H9 (cell line): ENCODE data around the gene NDUFV1. TPM values are rescaled to one million over a fixed set of nuclear protein-coding genes. Genes with fewer than 3 reads are reported as not detected.

Experiments used
- DNase-seq: peaks from one replicate; pipeline ENCODE4 v3.0.0-alpha.2; 2017
- H2AFZ ChIP-seq: one replicate; pipeline ENCODE4 v1.6.1; 2013; ENCODE audit warnings: mild to moderate bottlenecking, low read length, control low read depth, moderate library complexity
- H2AK5ac ChIP-seq: 2 replicates; pipeline ENCODE4 v1.6.1; 2013; ENCODE audit warnings: low read length, control low read depth, mixed read lengths; ENCODE audit not compliant: insufficient read length
- H2BK120ac ChIP-seq: one replicate; pipeline ENCODE4 v1.6.1; 2013; ENCODE audit warnings: low read depth, mild to moderate bottlenecking, low read length, control low read depth, inconsistent platforms; ENCODE audit not compliant: poor library complexity, severe bottlenecking
- H2BK12ac ChIP-seq: 2 replicates; pipeline ENCODE4 v1.6.1; 2013; ENCODE audit warnings: low read length, control low read depth, mixed read lengths, low read depth; ENCODE audit not compliant: insufficient read length
- H2BK15ac ChIP-seq: 2 replicates; pipeline ENCODE4 v1.6.1; 2013; ENCODE audit warnings: low read depth, low read length, control low read depth
- H2BK20ac ChIP-seq: one replicate; pipeline ENCODE4 v1.6.1; 2013; ENCODE audit warnings: low read depth, mild to moderate bottlenecking, low read length, control low read depth, inconsistent platforms; ENCODE audit not compliant: poor library complexity, severe bottlenecking
- H2BK5ac ChIP-seq: 2 replicates; pipeline ENCODE4 v1.6.1; 2013; ENCODE audit warnings: low read length, control low read depth, mixed read lengths; ENCODE audit not compliant: insufficient read length
- H3K14ac ChIP-seq: 2 replicates; pipeline ENCODE4 v1.6.1; 2013; ENCODE audit warnings: low read length, control low read depth; ENCODE audit not compliant: insufficient read depth
- H3K18ac ChIP-seq: 2 replicates; pipeline ENCODE4 v1.6.1; 2013; ENCODE audit warnings: low read depth, mild to moderate bottlenecking, mixed read lengths, low read length, control low read depth; ENCODE audit not compliant: insufficient read length
- H3K23ac ChIP-seq: 2 replicates; pipeline ENCODE4 v1.6.1; 2013; ENCODE audit warnings: low read length, control low read depth, mixed read lengths, low read depth; ENCODE audit not compliant: insufficient read length
- H3K23me2 ChIP-seq: 2 replicates; pipeline ENCODE4 v1.6.1; 2013; ENCODE audit warnings: low read depth, mild to moderate bottlenecking, mixed read lengths, low read length, control low read depth; ENCODE audit not compliant: insufficient read length, poor library complexity, severe bottlenecking
- H3K27ac ChIP-seq: 2 replicates; pipeline ENCODE4 v1.5.1; 2013; ENCODE audit warnings: low read length, control low read depth, mixed read lengths, low read depth; ENCODE audit not compliant: insufficient read length
- H3K27me3 ChIP-seq: 2 replicates; pipeline ENCODE4 v1.6.1; 2013; ENCODE audit warnings: low read length, control low read depth, inconsistent platforms; ENCODE audit not compliant: insufficient read depth
- H3K4ac ChIP-seq: 2 replicates; pipeline ENCODE4 v1.6.1; 2013; ENCODE audit warnings: low read depth, mild to moderate bottlenecking, control low read depth, inconsistent platforms, low read length, moderate library complexity
- H3K4me1 ChIP-seq: 2 replicates; pipeline ENCODE4 v1.6.1; 2013; ENCODE audit warnings: low read length, control low read depth, inconsistent platforms; ENCODE audit not compliant: insufficient read depth
- H3K4me2 ChIP-seq: 2 replicates; pipeline ENCODE4 v1.6.1; 2013; ENCODE audit warnings: low read length, control low read depth, mixed read lengths; ENCODE audit not compliant: insufficient read length, insufficient read depth
- H3K56ac ChIP-seq: 2 replicates; pipeline ENCODE4 v1.6.1; 2013; ENCODE audit warnings: low read depth, mild to moderate bottlenecking, mixed read lengths, low read length, control low read depth; ENCODE audit not compliant: insufficient read length
- H3K79me1 ChIP-seq: 2 replicates; pipeline ENCODE4 v1.6.1; 2013; ENCODE audit warnings: low read depth, mild to moderate bottlenecking, moderate library complexity, low read length, control low read depth, inconsistent platforms; ENCODE audit not compliant: insufficient read depth, poor library complexity, severe bottlenecking
- H3K79me2 ChIP-seq: 2 replicates; pipeline ENCODE4 v1.6.1; 2013; ENCODE audit warnings: low read length, control low read depth, inconsistent platforms; ENCODE audit not compliant: insufficient read depth
- H3K9ac ChIP-seq: 2 replicates; pipeline ENCODE4 v1.6.1; 2013; ENCODE audit warnings: low read length, control low read depth, mixed read lengths; ENCODE audit not compliant: insufficient read length; ENCODE audit errors: extremely low read depth
- H3K9me3 ChIP-seq: one replicate; pipeline ENCODE4 v1.6.1; 2013; ENCODE audit warnings: low read depth, low read length, inconsistent platforms; ENCODE audit not compliant: control insufficient read depth
- H3T11ph ChIP-seq: one replicate; pipeline ENCODE4 v1.6.1; 2013; ENCODE audit warnings: mild to moderate bottlenecking, low read length, control low read depth, inconsistent platforms
- H4K20me1 ChIP-seq: one replicate; pipeline ENCODE4 v1.6.1; 2013; ENCODE audit not compliant: control insufficient read depth, insufficient read length, insufficient read depth
- H4K5ac ChIP-seq: 2 replicates; pipeline ENCODE4 v1.6.1; 2013; ENCODE audit warnings: low read depth, mild to moderate bottlenecking, mixed read lengths, low read length, control low read depth; ENCODE audit not compliant: insufficient read length
- H4K8ac ChIP-seq: replicated peaks from 2 replicates; pipeline ENCODE4 v1.6.1; 2013; ENCODE audit warnings: low read length, control low read depth, mixed read lengths, low read depth; ENCODE audit not compliant: insufficient read length
- H4K91ac ChIP-seq: 2 replicates; pipeline ENCODE4 v1.6.1; 2013; ENCODE audit warnings: low read depth, mild to moderate bottlenecking, moderate library complexity, mixed read lengths, low read length, control low read depth; ENCODE audit not compliant: insufficient read length
- H3K27ac Mint-ChIP-seq, 3 experiments: 2 replicates in 2 of 3; 3 replicates in 1 of 3; pipeline ENCODE4 v1.8.0; 2020 to 2021; ENCODE audit warnings: mixed read lengths in 3 of 3, mild to moderate bottlenecking in 1 of 3, moderate library complexity in 1 of 3
- H3K27me3 Mint-ChIP-seq: 2 replicates; pipeline ENCODE4 v1.8.0; 2021; ENCODE audit warnings: low read depth, mild to moderate bottlenecking, moderate library complexity, mixed read lengths
- H3K36me3 Mint-ChIP-seq, 3 experiments: 2 replicates in 2 of 3; 3 replicates in 1 of 3; pipeline ENCODE4 v1.8.0; 2020 to 2021; ENCODE audit warnings: low read depth in 3 of 3, mixed read lengths in 3 of 3; ENCODE audit not compliant: insufficient read depth in 1 of 3
- H3K4me1 Mint-ChIP-seq, 2 experiments: 2 replicates each; pipeline ENCODE4 v1.8.0; 2020; ENCODE audit warnings: mixed read lengths in 2 of 2
- H3K4me3 Mint-ChIP-seq, 2 experiments: 2 replicates in 1 of 2; 3 replicates in 1 of 2; pipeline ENCODE4 v1.8.0; 2020 to 2021; ENCODE audit warnings: mild to moderate bottlenecking in 2 of 2, mixed read lengths in 2 of 2, moderate library complexity in 1 of 2
- H3K9me3 Mint-ChIP-seq, 2 experiments: 2 replicates in 1 of 2; 3 replicates in 1 of 2; pipeline ENCODE4 v1.8.0; 2020; ENCODE audit warnings: mild to moderate bottlenecking in 2 of 2, mixed read lengths in 2 of 2, moderate library complexity in 1 of 2
- WGBS: extraction: QIAGEN DNeasy Blood & Tissue Kit; methylation state at CpG from one replicate; pipeline ENCODE4 v1.1.7; 2013; ENCODE audit warnings: missing lambda C conversion rate, low lambda C conversion rate, mixed read lengths; ENCODE audit not compliant: insufficient read length; ENCODE audit errors: extremely low coverage; 5-methylcytosine and 5-hydroxymethylcytosine counted together
- total RNA-seq: library from RNA; stranded (reverse); gene quantifications from 2 replicates; pipeline ENCODE4 v1.2.1, GENCODE V29; 2021
- TF ChIP-seq, protein P1 (sequence below): fragments of 200-600 bp; sonication (generic); conservative IDR thresholded peaks from 3 replicates; pipeline ENCODE4 v1.8.0; 2021; ENCODE audit warnings: antibody characterized with exemption, mild to moderate bottlenecking

Gene NDUFV1
- total RNA-seq, 1 experiment from 2014 or later = 154 TPM

- H3K4me3 Mint-ChIP-seq = peak overlapping the region in 1 of 2 experiments; percentile 20; a peak in 1 of 5 replicates
Measured at GRCh38 chr11:67649634-67650510, 43.1 kb downstream of the NDUFV1 start.

More at GRCh38 chr11:67649634-67650510, 43.1 kb downstream of the NDUFV1 start:
- peaks cover 3 to 5% of the 10 kb centered on the region in 2 experiments; a peak in 4 of 5 replicates for H3K9me3 Mint-ChIP-seq
- no peak overlapping the region for H2BK20ac ChIP-seq
- H3K14ac ChIP-seq = no peak overlapping the region
- H3K18ac ChIP-seq = no peak overlapping the region
- H3K27ac ChIP-seq = no peak overlapping the region
- no peak overlapping the region for H4K91ac ChIP-seq
- peak overlapping the region in 1 of 3 experiments; percentile 41; a peak in 2 of 7 replicates for H3K27ac Mint-ChIP-seq
- H3K4me2 ChIP-seq = no peak overlapping the region
- WGBS = no CpG with 5 or more reads among the region's 22 CpGs
- H2AK5ac ChIP-seq = no peak overlapping the region
- TF ChIP-seq, protein P1, sequence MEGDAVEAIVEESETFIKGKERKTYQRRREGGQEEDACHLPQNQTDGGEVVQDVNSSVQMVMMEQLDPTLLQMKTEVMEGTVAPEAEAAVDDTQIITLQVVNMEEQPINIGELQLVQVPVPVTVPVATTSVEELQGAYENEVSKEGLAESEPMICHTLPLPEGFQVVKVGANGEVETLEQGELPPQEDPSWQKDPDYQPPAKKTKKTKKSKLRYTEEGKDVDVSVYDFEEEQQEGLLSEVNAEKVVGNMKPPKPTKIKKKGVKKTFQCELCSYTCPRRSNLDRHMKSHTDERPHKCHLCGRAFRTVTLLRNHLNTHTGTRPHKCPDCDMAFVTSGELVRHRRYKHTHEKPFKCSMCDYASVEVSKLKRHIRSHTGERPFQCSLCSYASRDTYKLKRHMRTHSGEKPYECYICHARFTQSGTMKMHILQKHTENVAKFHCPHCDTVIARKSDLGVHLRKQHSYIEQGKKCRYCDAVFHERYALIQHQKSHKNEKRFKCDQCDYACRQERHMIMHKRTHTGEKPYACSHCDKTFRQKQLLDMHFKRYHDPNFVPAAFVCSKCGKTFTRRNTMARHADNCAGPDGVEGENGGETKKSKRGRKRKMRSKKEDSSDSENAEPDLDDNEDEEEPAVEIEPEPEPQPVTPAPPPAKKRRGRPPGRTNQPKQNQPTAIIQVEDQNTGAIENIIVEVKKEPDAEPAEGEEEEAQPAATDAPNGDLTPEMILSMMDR = no peak
- no peak overlapping the region for H3T11ph ChIP-seq
- no peak for DNase-seq
- H4K20me1 ChIP-seq = no peaks in the 10 kb centered on the region
- H3K79me1 ChIP-seq = no peaks in the 10 kb centered on the region
- H2BK15ac ChIP-seq = no peak overlapping the region
- no peak overlapping the region for H3K4ac ChIP-seq
- H3K79me2 ChIP-seq = no peaks in the 10 kb centered on the region
- no peaks in the 10 kb centered on the region for H3K27me3 ChIP-seq
- H3K4me1 ChIP-seq = no peaks in the 10 kb centered on the region
- H3K9me3 ChIP-seq = no peaks in the 10 kb centered on the region
- no peak overlapping the region for H3K23ac ChIP-seq
- H4K8ac ChIP-seq = no peak overlapping the region
- H3K56ac ChIP-seq = no peak overlapping the region
- H2AFZ ChIP-seq = no peak overlapping the region
- H3K4me1 Mint-ChIP-seq = peaks cover 4 to 7% of the 10 kb centered on the region in 2 experiments; a peak in 3 of 4 replicates
- no peak overlapping the region for H2BK120ac ChIP-seq
- no peaks in the 10 kb centered on the region for H3K23me2 ChIP-seq
- no peaks in the 10 kb centered on the region for H3K36me3 Mint-ChIP-seq
- peaks cover 21% of the 10 kb centered on the region for H3K27me3 Mint-ChIP-seq
- H4K5ac ChIP-seq = peak overlapping the region; percentile 1
- no peak overlapping the region for H2BK12ac ChIP-seq
- no peak overlapping the region for H2BK5ac ChIP-seq
- H3K9ac ChIP-seq = no peak overlapping the region
